ENCODE results near the gene MMP21. TPM values are rescaled to one million over a fixed set of nuclear protein-coding genes. Genes with fewer than 3 reads are reported as not detected.

Gene MMP21
- polyA plus RNA-seq, 1 donor: 0.28 TPM

DNA sequence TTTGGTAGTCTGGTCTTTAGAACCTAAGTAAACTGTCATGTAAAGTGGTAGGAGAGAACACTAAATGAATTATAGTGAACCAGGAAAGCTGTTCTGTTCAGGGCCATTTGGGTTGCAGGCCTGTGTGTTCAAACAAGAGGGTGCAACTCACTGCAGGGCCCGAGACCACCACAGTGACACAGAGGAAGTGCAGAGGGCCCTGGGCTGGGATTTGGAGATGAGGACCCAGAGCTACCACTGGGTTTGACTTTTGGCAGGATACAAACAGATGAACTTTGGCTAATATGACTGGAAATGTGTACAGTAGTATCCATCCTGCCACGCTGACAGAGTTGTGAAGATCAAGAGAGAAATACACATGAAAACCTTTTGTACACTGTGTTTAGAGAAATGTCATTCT lies 9.8 kb downstream of the MMP21 start:
- no peaks in the 10 kb centered on the region for H3K27me3 ChIP-seq (ENCODE audit: control insufficient read depth, insufficient read depth, low read length)
- no peaks in the 10 kb centered on the region for H3K4me1 ChIP-seq (ENCODE audit: control insufficient read depth, insufficient read depth, low read length)
- no peaks in the 10 kb centered on the region for H3K9me3 ChIP-seq (ENCODE audit: control insufficient read depth, low read depth, low read length)
- H3K4me3 ChIP-seq (ENCODE audit: low read length): no peak overlapping the region
- no peak overlapping the region for H3K27ac ChIP-seq (ENCODE audit: low read length)
- no peak for DNase-seq
- peaks cover 46% of the 10 kb centered on the region for H3K36me3 ChIP-seq (ENCODE audit: control insufficient read depth, insufficient read depth, low read length)
- 100% methylated on average over 1 of the region's 2 CpGs for WGBS (ENCODE audit: insufficient coverage, low lambda C conversion rate)

DNA sequence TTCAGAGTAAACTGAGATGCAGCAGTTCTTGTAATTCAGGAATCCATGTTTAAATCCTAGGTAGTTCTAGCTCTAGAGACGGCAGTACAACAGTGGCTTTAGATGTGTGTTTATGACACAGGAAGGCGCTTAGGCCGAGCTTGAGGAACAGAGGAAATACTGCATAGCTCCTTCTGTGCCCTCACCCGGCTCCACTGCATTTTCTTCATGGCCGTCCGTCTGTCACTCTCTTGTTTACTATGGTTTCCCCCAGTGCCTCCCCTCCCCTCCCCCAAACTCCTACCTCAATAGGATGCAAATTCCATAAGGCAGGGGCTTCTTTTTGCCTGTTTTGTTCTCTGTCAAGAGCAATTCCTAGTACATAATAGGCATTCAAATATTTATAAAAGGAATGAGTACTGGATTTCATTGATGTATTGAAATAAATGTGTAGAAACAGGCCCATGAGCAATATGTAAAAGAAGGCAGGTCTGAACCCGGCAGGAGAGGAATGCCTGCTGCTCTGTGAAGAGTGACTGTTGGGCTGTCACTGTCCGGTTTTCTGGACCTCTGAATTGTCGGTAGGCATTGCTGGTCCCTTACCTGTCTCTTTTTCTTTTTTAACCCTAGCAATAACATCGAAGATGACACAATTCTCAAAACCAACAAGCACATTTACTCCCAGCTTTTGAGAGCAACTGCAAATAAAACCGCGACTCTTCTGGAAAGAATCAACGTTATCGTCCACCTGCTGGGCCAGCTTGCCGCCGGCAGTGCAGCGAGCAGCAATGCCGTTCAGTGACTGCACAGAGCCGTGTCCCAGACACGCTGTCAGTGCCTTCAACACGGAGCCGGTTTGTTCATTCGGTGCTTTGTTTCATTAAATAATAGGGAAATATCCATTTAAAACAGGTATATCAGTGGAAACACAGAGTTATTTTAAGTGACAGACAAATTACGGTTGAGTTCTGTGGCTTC lies 12.7 kb downstream of the MMP21 start:
- Histone ChIP-seq H3K4me1 (ENCODE audit: control insufficient read depth, insufficient read depth, low read length) (no peaks in the 10 kb centered on the region), H3K27me3 (ENCODE audit: control insufficient read depth, insufficient read depth, low read length) (no peaks in the 10 kb centered on the region), H3K27ac (ENCODE audit: low read length) (no peak overlapping the region), H3K4me3 (ENCODE audit: low read length) (no peak overlapping the region), H3K9me3 (ENCODE audit: control insufficient read depth, low read depth, low read length) (no peaks in the 10 kb centered on the region), H3K36me3 (ENCODE audit: control insufficient read depth, insufficient read depth, low read length) (peaks cover 61% of the 10 kb centered on the region)
- DNase-seq: no peak
- 80% methylated on average over 1 of the region's 24 CpGs for WGBS (ENCODE audit: insufficient coverage, low lambda C conversion rate)

DNA sequence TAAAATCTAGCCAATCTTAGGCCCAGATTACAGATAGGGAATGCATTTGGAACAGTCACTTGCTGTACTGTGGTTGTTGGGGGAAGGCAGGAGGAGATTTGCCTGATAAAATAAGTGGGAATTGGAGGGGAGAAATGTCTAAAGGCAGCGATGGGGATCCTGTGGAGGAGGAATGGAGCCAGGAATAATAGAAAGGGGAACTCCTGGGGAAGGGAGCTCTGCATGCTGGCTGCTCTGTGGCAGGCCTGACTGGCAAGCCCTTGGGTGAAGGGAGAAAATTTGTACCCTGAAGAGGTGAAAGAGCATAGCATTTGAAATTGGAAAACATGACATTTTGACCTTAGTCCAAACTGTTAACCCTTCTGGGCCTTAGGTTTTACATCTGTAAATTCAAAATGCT lies 13.7 kb downstream of the MMP21 start:
- Histone ChIP-seq H3K4me3 (ENCODE audit: low read length) (no peak overlapping the region), H3K27me3 (ENCODE audit: control insufficient read depth, insufficient read depth, low read length) (no peaks in the 10 kb centered on the region), H3K9me3 (ENCODE audit: control insufficient read depth, low read depth, low read length) (no peaks in the 10 kb centered on the region), H3K27ac (ENCODE audit: low read length) (no peak overlapping the region), H3K4me1 (ENCODE audit: control insufficient read depth, insufficient read depth, low read length) (no peaks in the 10 kb centered on the region), H3K36me3 (ENCODE audit: control insufficient read depth, insufficient read depth, low read length) (peaks cover 63% of the 10 kb centered on the region)
- DNase-seq: no peak
- WGBS (ENCODE audit: insufficient coverage, low lambda C conversion rate): 50% methylated on average over 1 of the region's 1 CpG

DNA sequence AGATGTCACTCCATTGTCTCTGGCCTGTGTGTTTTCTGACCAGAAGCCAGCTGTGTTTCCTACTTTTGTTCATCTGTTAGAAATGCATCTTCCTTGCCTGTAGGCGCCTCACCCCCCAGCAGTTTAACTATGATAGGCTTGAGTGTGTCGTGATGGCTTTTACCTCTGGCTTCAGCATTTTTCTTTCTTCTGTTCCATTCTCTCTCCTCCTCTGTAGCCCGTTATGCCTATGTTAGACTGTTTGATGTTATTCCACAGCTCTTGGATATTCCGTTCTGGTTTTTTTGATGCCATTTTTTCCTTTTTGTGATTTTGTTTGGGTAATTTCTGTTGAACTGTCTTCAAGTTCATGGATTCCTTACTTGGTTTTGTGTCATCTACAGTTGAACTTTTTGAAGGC lies 17.9 kb downstream of the MMP21 start:
- Histone ChIP-seq H3K36me3 (ENCODE audit: control insufficient read depth, insufficient read depth, low read length) (peaks cover 62% of the 10 kb centered on the region), H3K9me3 (ENCODE audit: control insufficient read depth, low read depth, low read length) (no peaks in the 10 kb centered on the region), H3K4me3 (ENCODE audit: low read length) (no peak overlapping the region), H3K27me3 (ENCODE audit: control insufficient read depth, insufficient read depth, low read length) (no peaks in the 10 kb centered on the region), H3K4me1 (ENCODE audit: control insufficient read depth, insufficient read depth, low read length) (no peaks in the 10 kb centered on the region), H3K27ac (ENCODE audit: low read length) (no peak overlapping the region)
- DNase-seq: no peak
- 100% methylated on average over 3 of the region's 4 CpGs for WGBS (ENCODE audit: insufficient coverage, low lambda C conversion rate)

DNA sequence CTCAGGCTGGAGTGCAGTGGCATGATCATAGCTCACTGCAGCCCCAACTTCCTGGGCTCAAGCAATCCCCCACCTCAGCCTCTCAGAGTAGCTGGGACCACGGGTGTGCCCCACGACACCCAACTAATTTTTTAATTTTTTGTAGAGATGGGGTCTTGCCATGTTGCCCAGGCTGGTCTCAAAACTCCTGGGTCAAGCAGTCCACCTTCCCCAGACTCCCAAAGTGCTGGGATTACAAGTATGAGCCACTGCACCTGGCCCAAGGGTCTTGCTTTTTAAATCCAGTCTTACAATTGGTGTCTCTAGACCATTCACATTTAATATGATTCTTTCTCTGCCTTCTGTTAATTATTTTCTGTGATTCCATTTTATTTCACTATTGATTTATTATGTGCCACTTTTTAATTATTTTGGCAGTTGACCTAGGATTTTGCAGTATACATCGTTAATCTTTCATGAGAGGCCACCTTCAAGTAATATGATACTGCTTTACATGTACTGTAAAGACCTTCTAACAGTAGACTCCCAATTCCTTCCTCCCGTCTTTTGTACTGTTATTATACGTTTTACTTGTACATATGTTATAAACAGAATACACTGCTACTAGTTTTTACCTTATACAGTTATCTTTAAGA lies 18.7 kb downstream of the MMP21 start:
- no peak for DNase-seq
- no peak overlapping the region for H3K27ac ChIP-seq (ENCODE audit: low read length)
- H3K4me3 ChIP-seq (ENCODE audit: low read length): no peak overlapping the region
- 100% methylated on average over 3 of the region's 5 CpGs for WGBS (ENCODE audit: insufficient coverage, low lambda C conversion rate)
- H3K4me1 ChIP-seq (ENCODE audit: control insufficient read depth, insufficient read depth, low read length): no peaks in the 10 kb centered on the region
- H3K9me3 ChIP-seq (ENCODE audit: control insufficient read depth, low read depth, low read length): no peaks in the 10 kb centered on the region
- H3K36me3 ChIP-seq (ENCODE audit: control insufficient read depth, insufficient read depth, low read length): peaks cover 59% of the 10 kb centered on the region
- H3K27me3 ChIP-seq (ENCODE audit: control insufficient read depth, insufficient read depth, low read length): no peaks in the 10 kb centered on the region

DNA sequence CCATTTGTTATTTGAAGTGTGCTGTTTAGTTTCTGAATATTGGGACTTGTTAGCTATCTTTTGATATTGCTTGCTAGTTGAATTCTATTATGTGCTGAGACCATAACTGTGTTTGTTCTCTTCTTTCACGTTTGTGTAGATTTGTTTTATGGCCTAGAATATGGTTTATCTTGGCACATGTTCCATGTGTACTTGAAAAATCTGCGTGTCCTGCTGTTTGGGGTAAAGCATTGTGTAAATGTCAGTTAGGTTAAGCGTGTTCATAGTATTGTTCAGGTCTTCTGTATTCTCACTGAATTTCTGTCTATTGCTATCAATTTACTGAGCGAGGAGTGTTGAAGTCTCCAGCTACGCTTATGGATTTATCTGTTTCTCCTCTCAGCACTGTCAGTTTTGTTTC lies 19.4 kb downstream of the MMP21 start:
- DNase-seq: no peak
- no peak overlapping the region for H3K27ac ChIP-seq (ENCODE audit: low read length)
- H3K9me3 ChIP-seq (ENCODE audit: control insufficient read depth, low read depth, low read length): no peaks in the 10 kb centered on the region
- peaks cover 65% of the 10 kb centered on the region for H3K36me3 ChIP-seq (ENCODE audit: control insufficient read depth, insufficient read depth, low read length)
- no peaks in the 10 kb centered on the region for H3K4me1 ChIP-seq (ENCODE audit: control insufficient read depth, insufficient read depth, low read length)
- H3K4me3 ChIP-seq (ENCODE audit: low read length): no peak overlapping the region
- no peaks in the 10 kb centered on the region for H3K27me3 ChIP-seq (ENCODE audit: control insufficient read depth, insufficient read depth, low read length)
- 100% methylated on average over 2 of the region's 5 CpGs for WGBS (ENCODE audit: insufficient coverage, low lambda C conversion rate)

DNA sequence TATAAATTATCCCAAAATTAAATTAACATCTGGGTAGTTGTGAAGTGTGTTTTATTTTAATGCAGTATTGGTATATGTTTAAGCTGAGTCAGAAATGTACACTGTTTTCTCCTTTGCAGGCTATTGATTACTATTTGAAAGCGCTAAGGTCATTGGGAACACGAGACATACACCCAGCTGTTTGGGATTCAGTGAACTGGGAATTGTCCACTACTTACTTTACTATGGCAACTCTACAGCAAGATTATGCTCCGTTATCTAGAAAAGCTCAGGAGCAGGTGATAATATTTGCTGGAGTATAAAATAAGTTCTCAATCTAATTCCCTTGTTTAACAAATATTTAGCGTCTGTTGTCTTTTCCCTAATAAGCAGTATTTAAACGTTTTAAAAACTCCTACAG lies 28.2 kb downstream of the MMP21 start:
- H3K4me1 ChIP-seq (ENCODE audit: control insufficient read depth, insufficient read depth, low read length): no peaks in the 10 kb centered on the region
- DNase-seq: no peak
- WGBS (ENCODE audit: insufficient coverage, low lambda C conversion rate): 86% methylated on average over 3 of the region's 5 CpGs
- H3K27me3 ChIP-seq (ENCODE audit: control insufficient read depth, insufficient read depth, low read length): no peaks in the 10 kb centered on the region
- H3K9me3 ChIP-seq (ENCODE audit: control insufficient read depth, low read depth, low read length): no peaks in the 10 kb centered on the region
- peaks cover 87% of the 10 kb centered on the region for H3K36me3 ChIP-seq (ENCODE audit: control insufficient read depth, insufficient read depth, low read length)
- H3K4me3 ChIP-seq (ENCODE audit: low read length): no peak overlapping the region
- no peak overlapping the region for H3K27ac ChIP-seq (ENCODE audit: low read length)

DNA sequence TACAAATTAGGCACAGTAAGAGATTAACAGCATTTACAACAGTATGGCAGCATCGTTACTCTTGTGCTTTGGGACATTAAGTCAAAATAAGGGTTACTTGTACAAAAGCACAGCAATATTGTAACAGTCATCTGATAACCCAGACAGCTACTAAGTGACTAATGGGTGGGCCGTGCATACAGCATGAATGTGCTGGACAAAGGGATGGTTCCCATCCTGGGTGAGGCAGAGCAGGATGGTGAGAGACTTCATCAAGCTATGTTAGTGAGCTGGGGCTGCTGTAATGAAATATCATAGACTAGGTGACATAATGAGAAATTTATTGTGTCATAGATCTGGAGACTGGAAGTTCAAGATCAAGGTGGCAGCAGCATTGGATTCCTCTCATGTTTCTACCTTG lies 30.7 kb downstream of the MMP21 start:
- no peak for DNase-seq
- H3K4me3 ChIP-seq (ENCODE audit: low read length): no peak overlapping the region
- H3K9me3 ChIP-seq (ENCODE audit: control insufficient read depth, low read depth, low read length): no peaks in the 10 kb centered on the region
- H3K27me3 ChIP-seq (ENCODE audit: control insufficient read depth, insufficient read depth, low read length): no peaks in the 10 kb centered on the region
- no CpG with 5 or more reads among the region's 2 CpGs for WGBS (ENCODE audit: insufficient coverage, low lambda C conversion rate)
- no peaks in the 10 kb centered on the region for H3K4me1 ChIP-seq (ENCODE audit: control insufficient read depth, insufficient read depth, low read length)
- peaks cover 86% of the 10 kb centered on the region for H3K36me3 ChIP-seq (ENCODE audit: control insufficient read depth, insufficient read depth, low read length)
- no peak overlapping the region for H3K27ac ChIP-seq (ENCODE audit: low read length)

DNA sequence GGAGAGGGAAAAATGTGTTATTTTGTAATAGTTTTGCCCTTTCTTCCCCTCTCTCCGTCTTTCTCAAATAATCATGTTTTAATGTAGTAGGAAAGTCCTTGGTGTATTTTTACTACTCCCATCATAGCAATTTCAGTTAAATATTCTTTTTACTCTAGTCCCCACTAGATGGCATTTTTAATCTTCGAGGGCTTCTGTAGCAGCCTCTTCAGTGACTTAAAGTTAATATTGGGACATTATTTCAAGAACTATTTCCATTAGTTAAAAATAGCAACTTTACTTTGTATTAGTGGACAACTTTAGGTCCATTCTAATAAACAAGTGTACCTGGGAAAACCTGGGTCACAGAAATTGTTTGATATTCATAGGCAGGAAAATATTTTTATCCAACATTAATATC lies 33.2 kb downstream of the MMP21 start:
- Histone ChIP-seq H3K36me3 (ENCODE audit: control insufficient read depth, insufficient read depth, low read length) (peaks cover 81% of the 10 kb centered on the region), H3K27ac (ENCODE audit: low read length) (no peak overlapping the region), H3K9me3 (ENCODE audit: control insufficient read depth, low read depth, low read length) (no peaks in the 10 kb centered on the region), H3K4me1 (ENCODE audit: control insufficient read depth, insufficient read depth, low read length) (no peaks in the 10 kb centered on the region), H3K4me3 (ENCODE audit: low read length) (no peak overlapping the region), H3K27me3 (ENCODE audit: control insufficient read depth, insufficient read depth, low read length) (no peaks in the 10 kb centered on the region)
- DNase-seq: no peak
- WGBS (ENCODE audit: insufficient coverage, low lambda C conversion rate): 86% methylated on average over 1 of the region's 2 CpGs

DNA sequence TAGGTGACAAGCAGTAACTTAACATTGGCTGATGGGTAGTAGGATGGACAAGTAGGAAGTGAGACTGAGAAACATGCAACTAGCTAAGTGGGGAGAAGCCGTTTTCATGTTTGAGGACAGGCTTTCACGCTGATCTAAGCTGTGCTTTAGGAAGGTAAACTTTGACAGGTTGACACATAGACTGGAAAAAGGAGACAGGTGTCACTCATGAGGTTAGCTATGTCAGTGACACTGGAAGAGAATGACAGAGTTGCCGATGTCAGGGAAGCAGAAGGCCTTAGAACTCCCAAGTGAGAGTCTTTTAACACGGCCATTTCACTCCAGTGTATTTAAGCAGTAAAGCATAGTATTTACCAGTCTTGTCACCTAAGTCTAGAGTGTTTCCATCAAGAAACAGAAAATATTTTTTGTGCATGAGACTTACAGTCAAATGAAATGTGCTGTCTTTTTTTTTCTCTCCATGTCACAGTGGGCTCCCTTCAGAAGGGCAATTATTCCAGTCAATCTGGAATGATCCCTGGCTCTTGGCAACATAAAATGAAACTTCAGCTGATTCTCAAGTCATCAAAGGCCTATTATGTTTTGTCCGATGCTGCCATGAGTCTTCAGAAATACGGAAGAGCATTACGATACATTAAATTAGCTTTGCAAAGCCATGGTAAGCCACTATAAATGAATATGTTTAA lies 35.5 kb downstream of the MMP21 start:
- Histone ChIP-seq H3K36me3 (ENCODE audit: control insufficient read depth, insufficient read depth, low read length) (peaks cover 86% of the 10 kb centered on the region), H3K4me1 (ENCODE audit: control insufficient read depth, insufficient read depth, low read length) (no peaks in the 10 kb centered on the region), H3K27ac (ENCODE audit: low read length) (no peak overlapping the region), H3K27me3 (ENCODE audit: control insufficient read depth, insufficient read depth, low read length) (no peaks in the 10 kb centered on the region), H3K4me3 (ENCODE audit: low read length) (no peak overlapping the region), H3K9me3 (ENCODE audit: control insufficient read depth, low read depth, low read length) (no peaks in the 10 kb centered on the region)
- 100% methylated on average over 3 of the region's 7 CpGs for WGBS (ENCODE audit: insufficient coverage, low lambda C conversion rate)
- DNase-seq: no peak

All from large intestine (tissue), 3 donors.